HEK293T (cell line): Measurements from ENCODE around the gene GJD4.

Source experiments
- BHLHE40 ChIP-seq: fragments of 450-650 bp; IDR thresholded peaks from 2 replicates; pipeline ENCODE4 v1.6.1; 2016; ENCODE audit warnings: mild to moderate bottlenecking, moderate library complexity, borderline replicate concordance
- CTBP1 ChIP-seq: fragments of 450-650 bp; IDR thresholded peaks from 2 replicates; pipeline ENCODE4 v1.6.1; 2016; ENCODE audit warnings: borderline replicate concordance
- ELF4 ChIP-seq: fragments of 450-650 bp; IDR thresholded peaks from 2 replicates; pipeline ENCODE4 v1.6.1; 2017; ENCODE audit warnings: antibody characterized with exemption
- FOXA1 ChIP-seq: fragments of 450-650 bp; IDR thresholded peaks from 2 replicates; pipeline ENCODE4 v1.6.1; 2016; ENCODE audit warnings: mild to moderate bottlenecking
- FOXK2 ChIP-seq: fragments of 450-650 bp; IDR thresholded peaks from 2 replicates; pipeline ENCODE4 v1.6.1; 2016; ENCODE audit warnings: mild to moderate bottlenecking
- FOXM1 ChIP-seq: fragments of 450-650 bp; IDR thresholded peaks from 2 replicates; pipeline ENCODE4 v1.6.1; 2017; ENCODE audit warnings: mild to moderate bottlenecking, borderline replicate concordance
- HDGF ChIP-seq: fragments of 450-650 bp; IDR thresholded peaks from 2 replicates; pipeline ENCODE4 v1.6.1; 2017; ENCODE audit warnings: antibody characterized with exemption, borderline replicate concordance
- L3MBTL2 ChIP-seq: fragments of 450-650 bp; conservative IDR thresholded peaks from 2 replicates; pipeline ENCODE4 v1.6.1; 2016; ENCODE audit warnings: mild to moderate bottlenecking
- LEF1 ChIP-seq: fragments of 450-650 bp; IDR thresholded peaks from 2 replicates; pipeline ENCODE4 v1.6.1; 2017; ENCODE audit warnings: mild to moderate bottlenecking, borderline replicate concordance
- SP1 ChIP-seq: fragments of 450-650 bp; IDR thresholded peaks from 2 replicates; pipeline ENCODE4 v1.6.1; 2017
- TF ChIP-seq, protein P1 (sequence below): fragments of 450-650 bp; IDR thresholded peaks from 2 replicates; pipeline ENCODE4 v1.6.1; 2016

DNA sequence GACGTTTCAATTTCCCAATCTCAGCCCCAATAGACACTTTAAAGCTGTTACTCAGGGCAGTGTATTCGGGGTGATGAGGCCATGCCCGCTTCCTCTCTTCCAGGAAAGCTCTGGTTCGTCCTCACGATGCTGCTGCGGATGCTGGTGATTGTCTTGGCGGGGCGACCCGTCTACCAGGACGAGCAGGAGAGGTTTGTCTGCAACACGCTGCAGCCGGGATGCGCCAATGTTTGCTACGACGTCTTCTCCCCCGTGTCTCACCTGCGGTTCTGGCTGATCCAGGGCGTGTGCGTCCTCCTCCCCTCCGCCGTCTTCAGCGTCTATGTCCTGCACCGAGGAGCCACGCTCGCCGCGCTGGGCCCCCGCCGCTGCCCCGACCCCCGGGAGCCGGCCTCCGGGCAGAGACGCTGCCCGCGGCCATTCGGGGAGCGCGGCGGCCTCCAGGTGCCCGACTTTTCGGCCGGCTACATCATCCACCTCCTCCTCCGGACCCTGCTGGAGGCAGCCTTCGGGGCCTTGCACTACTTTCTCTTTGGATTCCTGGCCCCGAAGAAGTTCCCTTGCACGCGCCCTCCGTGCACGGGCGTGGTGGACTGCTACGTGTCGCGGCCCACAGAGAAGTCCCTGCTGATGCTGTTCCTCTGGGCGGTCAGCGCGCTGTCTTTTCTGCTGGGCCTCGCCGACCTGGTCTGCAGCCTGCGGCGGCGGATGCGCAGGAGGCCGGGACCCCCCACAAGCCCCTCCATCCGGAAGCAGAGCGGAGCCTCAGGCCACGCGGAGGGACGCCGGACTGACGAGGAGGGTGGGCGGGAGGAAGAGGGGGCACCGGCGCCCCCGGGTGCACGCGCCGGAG, 2.6 kb downstream of the GJD4 start:
- TF ChIP-seq, protein P1, sequence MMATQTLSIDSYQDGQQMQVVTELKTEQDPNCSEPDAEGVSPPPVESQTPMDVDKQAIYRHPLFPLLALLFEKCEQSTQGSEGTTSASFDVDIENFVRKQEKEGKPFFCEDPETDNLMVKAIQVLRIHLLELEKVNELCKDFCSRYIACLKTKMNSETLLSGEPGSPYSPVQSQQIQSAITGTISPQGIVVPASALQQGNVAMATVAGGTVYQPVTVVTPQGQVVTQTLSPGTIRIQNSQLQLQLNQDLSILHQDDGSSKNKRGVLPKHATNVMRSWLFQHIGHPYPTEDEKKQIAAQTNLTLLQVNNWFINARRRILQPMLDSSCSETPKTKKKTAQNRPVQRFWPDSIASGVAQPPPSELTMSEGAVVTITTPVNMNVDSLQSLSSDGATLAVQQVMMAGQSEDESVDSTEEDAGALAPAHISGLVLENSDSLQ = no peak
- no peak for TF ChIP-seq HDGF
- TF ChIP-seq ELF4 = no peak
- no peak for TF ChIP-seq SP1
- no peak for TF ChIP-seq FOXK2
- TF ChIP-seq BHLHE40 = no peak
- no peak for TF ChIP-seq CTBP1
- no peak for TF ChIP-seq L3MBTL2
- TF ChIP-seq LEF1 = no peak
- no peak for TF ChIP-seq FOXA1
- TF ChIP-seq FOXM1 = no peak
